Testis (tissue), 3 donors: ENCODE data around the gene EVI5. TPM values are rescaled to one million over a fixed set of nuclear protein-coding genes. Genes with fewer than 3 reads are reported as not detected.
"Not testable (repeated sequence)": the region's sequence is repeated elsewhere in the genome, so short reads cannot be mapped to it uniquely, and the experiment has no call there.

Experiments
- DNase-seq: peaks from one replicate; pipeline ENCODE4 v3.0.0-alpha.2; 2019
- H3K27ac ChIP-seq, 2 donors: fragments of 200-600 bp; sonication (generic); one replicate each; pipeline ENCODE4 v1.5.1; 2019
- H3K27me3 ChIP-seq: fragments of 200-600 bp; sonication (generic); one replicate; pipeline ENCODE4 v1.5.1; 2019
- H3K36me3 ChIP-seq: fragments of 200-600 bp; sonication (generic); one replicate; pipeline ENCODE4 v1.5.1; 2017; ENCODE audit warnings: low read depth; ENCODE audit errors: missing control alignments
- H3K4me1 ChIP-seq: fragments of 200-600 bp; sonication (generic); one replicate; pipeline ENCODE4 v1.5.1; 2019
- H3K4me3 ChIP-seq, 2 donors: fragments of 200-600 bp; sonication (generic); one replicate each; pipeline ENCODE4 v1.5.1; 2017 to 2019
- H3K9me3 ChIP-seq: fragments of 200-600 bp; sonication (generic); one replicate; pipeline ENCODE4 v1.5.1; 2017
- CTCF ChIP-seq, 3 experiments: fragments of 450-650 bp in 2 of 3; fragments of 200-600 bp in 1 of 3; sonication (generic) in 1 of 3; IDR thresholded peaks; one replicate each; pipeline ENCODE4 v1.5.1; 2016 to 2019; ENCODE audit warnings: antibody characterized with exemption in 3 of 3, mild to moderate bottlenecking in 2 of 3, moderate library complexity in 1 of 3
- POLR2A ChIP-seq: fragments of 450-650 bp; IDR thresholded peaks from one replicate; pipeline ENCODE4 v1.6.1; 2017; ENCODE audit warnings: antibody characterized with exemption, mild to moderate bottlenecking, moderate library complexity
- WGBS, 2 donors: methylation state at CpG; one replicate each; pipeline ENCODE4 v1.1.5; 2018; 5-methylcytosine and 5-hydroxymethylcytosine counted together
- intact Hi-C: fragments of 100-400 bp; cut with DNase I; formaldehyde crosslinking; loops from one replicate; pipeline ENCODE4 v1.15.1; 2023; ENCODE audit warnings: low total_unique reads
- polyA plus RNA-seq: library from polyadenylated mRNA; stranded (reverse); fragments of 350-450 nt; fragmentation: Illumina TruSeq; extraction: RNeasy Lipid Tissue Mini Kit (QIAGEN cat#74804); gene quantifications from one replicate; pipeline ENCODE4 v1.2.3, GENCODE V29; 2014; ENCODE audit warnings: low read depth, low replicate concordance; ENCODE audit not compliant: insufficient read depth
- total RNA-seq, 2 donors: library from RNA; depleted of rRNA; stranded (reverse); fragments of >200 nt; gene quantifications; one replicate each; pipeline ENCODE4 v1.2.3, GENCODE V29; 2016

The EVI5 gene
- total and polyA plus RNA-seq, 3 donors from 2014 or later: 27.0 to 73.9 (median 58.7) TPM

- no peak overlapping the region for H3K4me3 ChIP-seq
- H3K9me3 ChIP-seq: no peaks in the 10 kb centered on the region
- H3K36me3 ChIP-seq: no peaks in the 10 kb centered on the region
- 84 to 87% methylated on average over 5 of the region's 5 CpGs for WGBS, 2 donors
- intact Hi-C loops: no loop called here
- DNase-seq: no peak
- H3K27ac ChIP-seq: no peak overlapping the region
- TF ChIP-seq POLR2A (no peak), CTCF (IDR thresholded peaks at IDR 0.05) (no peak)
- no peaks in the 10 kb centered on the region for H3K27me3 ChIP-seq
- H3K4me1 ChIP-seq: no peaks in the 10 kb centered on the region
These were observed 248.5 kb downstream of the EVI5 start for GRCh38 chr1:92536211-92536979.

DNA sequence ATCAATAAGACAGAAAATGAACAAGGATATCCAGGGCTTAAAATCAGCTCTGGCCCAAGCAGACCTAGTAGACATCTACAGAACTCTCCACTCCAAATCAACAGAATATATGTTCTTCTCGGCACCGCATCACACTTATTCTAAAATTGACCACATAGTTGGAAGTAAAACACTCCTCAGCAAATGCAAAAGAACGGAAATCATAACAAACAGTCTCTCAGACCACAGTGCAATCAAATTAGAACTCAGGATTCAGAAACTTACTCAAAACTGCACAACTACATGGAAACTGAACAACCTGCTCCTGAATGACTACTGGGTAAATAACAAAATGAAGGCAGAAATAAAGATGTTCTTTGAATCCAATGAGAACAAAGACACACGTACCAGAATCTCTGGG is 252.5 kb downstream of the EVI5 start:
- H3K27ac ChIP-seq, H3K4me1 ChIP-seq, H3K9me3 ChIP-seq, H3K36me3 ChIP-seq, H3K4me3 ChIP-seq, DNase-seq, H3K27me3 ChIP-seq, intact Hi-C loops: not testable (repeated sequence)
- WGBS, 2 donors: 97 to 99% methylated on average over 4 of the region's 4 CpGs

DNA sequence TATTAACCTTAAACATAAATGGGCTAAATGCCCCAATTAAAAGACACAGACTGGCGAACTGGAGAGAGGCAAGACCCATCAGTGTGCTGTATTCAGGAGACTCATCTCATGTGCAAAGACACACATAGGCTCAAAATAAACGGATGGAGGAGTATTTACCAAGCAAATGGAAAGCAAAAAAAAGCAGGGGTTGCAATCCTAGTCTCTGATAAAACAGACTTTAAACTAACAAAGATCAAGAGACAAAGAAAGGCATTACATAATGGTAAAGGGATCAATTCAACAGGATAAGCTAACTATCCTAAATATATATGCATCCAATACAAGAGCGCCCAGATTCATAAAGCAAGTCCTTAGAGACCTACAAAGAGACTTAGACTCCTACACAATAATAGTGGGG is 253.0 kb downstream of the EVI5 start:
- H3K9me3 ChIP-seq, DNase-seq, intact Hi-C loops, H3K36me3 ChIP-seq, H3K27ac ChIP-seq, H3K4me3 ChIP-seq, H3K27me3 ChIP-seq, H3K4me1 ChIP-seq: not testable (repeated sequence)
- 85 to 94% methylated on average over 3 of the region's 3 CpGs for WGBS, 2 donors

- intact Hi-C loops: no loop called here
- Histone ChIP-seq H3K9me3 (no peaks in the 10 kb centered on the region), H3K36me3 (no peaks in the 10 kb centered on the region), H3K27me3 (no peaks in the 10 kb centered on the region), H3K27ac (no peak overlapping the region), H3K4me1 (no peaks in the 10 kb centered on the region), H3K4me3 (no peak overlapping the region)
- no peak for TF ChIP-seq POLR2A
- no peak for TF ChIP-seq CTCF (IDR thresholded peaks at IDR 0.05)
- 96 to 100% methylated on average over 2 of the region's 2 CpGs for WGBS, 2 donors
- DNase-seq: no peak
These were observed 257.2 kb downstream of the EVI5 start for GRCh38 chr1:92527670-92528069.

GRCh38 chr1:92524944-92525590 is 259.8 kb downstream of the EVI5 start:
- H3K36me3 ChIP-seq, H3K4me1 ChIP-seq, H3K4me3 ChIP-seq, intact Hi-C loops, H3K27ac ChIP-seq, H3K9me3 ChIP-seq, DNase-seq, H3K27me3 ChIP-seq: not testable (repeated sequence)
- 90 to 96% methylated on average over 9 of the region's 9 CpGs for WGBS, 2 donors

DNA sequence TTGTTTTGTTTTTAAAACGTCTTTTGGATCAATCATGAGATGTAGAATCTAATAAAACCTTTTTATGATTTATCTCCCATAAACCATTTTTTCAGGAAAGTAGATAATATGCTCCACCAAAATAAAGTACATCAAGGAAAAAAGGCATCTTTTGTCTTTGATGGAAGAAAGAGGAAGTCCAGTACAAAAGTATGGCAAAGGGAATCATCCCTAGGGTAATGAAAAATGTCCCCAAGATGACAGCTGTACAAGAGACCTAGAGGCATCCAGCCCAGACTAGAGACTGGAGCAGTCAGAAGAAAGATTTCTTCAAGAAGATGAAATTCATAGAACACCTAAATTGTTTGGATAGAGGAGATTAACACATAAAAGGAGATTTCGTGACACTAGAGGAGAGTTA is 265.9 kb downstream of the EVI5 start:
- DNase-seq: no peak
- H3K4me1 ChIP-seq: no peaks in the 10 kb centered on the region
- 68 to 72% methylated on average over 2 of the region's 2 CpGs for WGBS, 2 donors
- H3K9me3 ChIP-seq: no peaks in the 10 kb centered on the region
- no peak overlapping the region for H3K4me3 ChIP-seq
- no peaks in the 10 kb centered on the region for H3K36me3 ChIP-seq
- no peaks in the 10 kb centered on the region for H3K27me3 ChIP-seq
- intact Hi-C loops: no loop called here
- H3K27ac ChIP-seq: no peak overlapping the region
- TF ChIP-seq CTCF (IDR thresholded peaks at IDR 0.05) (no peak), POLR2A (no peak)
